Prostate gland (tissue), 2 donors: ENCODE data around the gene SLC24A3.

Experiments used
- POLR2A ChIP-seq: fragments of 450-650 bp; IDR thresholded peaks from one replicate; pipeline ENCODE4 v1.6.1; 2016; ENCODE audit warnings: antibody characterized with exemption, mild to moderate bottlenecking
- POLR2AphosphoS5 ChIP-seq: sonication (generic); formaldehyde crosslinking; IDR thresholded peaks from one replicate; pipeline ENCODE4 v1.6.1; 2017; ENCODE audit warnings: antibody characterized with exemption
- TF ChIP-seq, protein P1 (sequence below), 4 experiments: fragments of 200-600 bp in 2 of 4; fragments of 450-650 bp in 2 of 4; sonication (generic) in 2 of 4; IDR thresholded peaks; 1 replicate in 3 of 4; 2 replicates in 1 of 4; pipeline ENCODE4 v1.5.1; 2016 to 2019; ENCODE audit warnings: antibody characterized with exemption in 4 of 4, mild to moderate bottlenecking in 2 of 4, moderate library complexity in 2 of 4

DNA sequence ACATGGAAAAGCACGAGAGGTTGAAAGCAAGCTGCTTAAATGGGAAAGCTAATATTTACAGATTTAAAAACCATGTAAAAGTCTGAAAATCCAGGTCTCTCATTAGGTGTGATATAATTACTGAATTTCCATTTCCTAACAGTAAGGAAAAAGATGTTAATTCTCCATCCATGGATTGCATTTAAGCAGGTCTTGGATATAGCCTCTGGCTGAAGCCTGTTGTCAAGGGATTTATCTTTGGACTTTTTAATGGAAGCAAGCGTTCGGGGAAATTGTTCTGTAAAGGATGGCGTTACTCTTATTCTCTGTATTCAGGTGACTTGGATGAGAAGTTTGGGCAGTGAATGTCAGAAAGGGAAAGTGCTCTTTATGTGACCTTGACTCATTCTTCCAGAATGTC lies 233.8 kb downstream of the SLC24A3 start:
- TF ChIP-seq, protein P1, sequence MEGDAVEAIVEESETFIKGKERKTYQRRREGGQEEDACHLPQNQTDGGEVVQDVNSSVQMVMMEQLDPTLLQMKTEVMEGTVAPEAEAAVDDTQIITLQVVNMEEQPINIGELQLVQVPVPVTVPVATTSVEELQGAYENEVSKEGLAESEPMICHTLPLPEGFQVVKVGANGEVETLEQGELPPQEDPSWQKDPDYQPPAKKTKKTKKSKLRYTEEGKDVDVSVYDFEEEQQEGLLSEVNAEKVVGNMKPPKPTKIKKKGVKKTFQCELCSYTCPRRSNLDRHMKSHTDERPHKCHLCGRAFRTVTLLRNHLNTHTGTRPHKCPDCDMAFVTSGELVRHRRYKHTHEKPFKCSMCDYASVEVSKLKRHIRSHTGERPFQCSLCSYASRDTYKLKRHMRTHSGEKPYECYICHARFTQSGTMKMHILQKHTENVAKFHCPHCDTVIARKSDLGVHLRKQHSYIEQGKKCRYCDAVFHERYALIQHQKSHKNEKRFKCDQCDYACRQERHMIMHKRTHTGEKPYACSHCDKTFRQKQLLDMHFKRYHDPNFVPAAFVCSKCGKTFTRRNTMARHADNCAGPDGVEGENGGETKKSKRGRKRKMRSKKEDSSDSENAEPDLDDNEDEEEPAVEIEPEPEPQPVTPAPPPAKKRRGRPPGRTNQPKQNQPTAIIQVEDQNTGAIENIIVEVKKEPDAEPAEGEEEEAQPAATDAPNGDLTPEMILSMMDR (IDR thresholded peaks at IDR 0.05): no peak
- TF ChIP-seq POLR2A (no peak), POLR2AphosphoS5 (no peak)
